ENCODE measurements around the gene NMNAT2.

NMNAT2 gene

GRCh38 chr1:183331091-183331742 is 87.0 kb downstream of the NMNAT2 start:
- TF ChIP-seq POLR2A (IDR thresholded peaks at IDR 0.05; ENCODE audit: extremely low read depth, insufficient read length) (no peak), MAX (IDR thresholded peaks at IDR 0.05; ENCODE audit: low read depth, low read length) (no peak), CTCF (IDR thresholded peaks at IDR 0.05; ENCODE audit: low read depth, low read length) (no peak)
- DNase-seq (ENCODE audit: low read depth) = no peak
- no peak overlapping the region for H3K4me3 ChIP-seq (ENCODE audit: low read depth, low read length)

GRCh38 chr1:183330335-183330734 is 87.8 kb downstream of the NMNAT2 start:
- no peak overlapping the region for H3K4me3 ChIP-seq (ENCODE audit: low read depth, low read length)
- no peak for DNase-seq (ENCODE audit: low read depth)
- no peak for TF ChIP-seq MAX (IDR thresholded peaks at IDR 0.05; ENCODE audit: low read depth, low read length)
- TF ChIP-seq MYC (IDR thresholded peaks at IDR 0.05; ENCODE audit: low read depth, low read length) = no peak
- TF ChIP-seq POLR2A (IDR thresholded peaks at IDR 0.05; ENCODE audit: extremely low read depth, insufficient read length) = no peak
- TF ChIP-seq CTCF (IDR thresholded peaks at IDR 0.05; ENCODE audit: low read depth, low read length) = no peak

GRCh38 chr1:183328371-183328770 is 89.8 kb downstream of the NMNAT2 start:
- H3K4me3 ChIP-seq (ENCODE audit: low read depth, low read length) = no peak overlapping the region
- no peak for TF ChIP-seq MYC (IDR thresholded peaks at IDR 0.05; ENCODE audit: low read depth, low read length)
- no peak for DNase-seq (ENCODE audit: low read depth)

- no peak for TF ChIP-seq POLR2A (IDR thresholded peaks at IDR 0.05; ENCODE audit: extremely low read depth, insufficient read length)
- no peak for TF ChIP-seq CTCF (IDR thresholded peaks at IDR 0.05; ENCODE audit: low read depth, low read length)
- no peak for TF ChIP-seq MYC (IDR thresholded peaks at IDR 0.05; ENCODE audit: low read depth, low read length)
- no peak for TF ChIP-seq MAX (IDR thresholded peaks at IDR 0.05; ENCODE audit: low read depth, low read length)
- no peak for DNase-seq (ENCODE audit: low read depth)
- H3K4me3 ChIP-seq (ENCODE audit: low read depth, low read length) = no peak overlapping the region
Observed at GRCh38 chr1:183327434-183328290, 90.5 kb downstream of the NMNAT2 start.

GRCh38 chr1:183323849-183324683 is 94.1 kb downstream of the NMNAT2 start:
- TF ChIP-seq MYC (IDR thresholded peaks at IDR 0.05; ENCODE audit: low read depth, low read length) (no peak), CTCF (IDR thresholded peaks at IDR 0.05; ENCODE audit: low read depth, low read length) (no peak), POLR2A (IDR thresholded peaks at IDR 0.05; ENCODE audit: extremely low read depth, insufficient read length) (no peak), MAX (IDR thresholded peaks at IDR 0.05; ENCODE audit: low read depth, low read length) (no peak)
- H3K4me3 ChIP-seq (ENCODE audit: low read depth, low read length) = no peak overlapping the region
- DNase-seq (ENCODE audit: low read depth) = no peak

GRCh38 chr1:183319606-183320005 is 98.6 kb downstream of the NMNAT2 start:
- H3K4me3 ChIP-seq (ENCODE audit: low read depth, low read length) = no peak overlapping the region
- no peak for DNase-seq (ENCODE audit: low read depth)
- TF ChIP-seq POLR2A (IDR thresholded peaks at IDR 0.05; ENCODE audit: extremely low read depth, insufficient read length) = no peak
- TF ChIP-seq MYC (IDR thresholded peaks at IDR 0.05; ENCODE audit: low read depth, low read length) = no peak
- TF ChIP-seq MAX (IDR thresholded peaks at IDR 0.05; ENCODE audit: low read depth, low read length) = no peak
- TF ChIP-seq CTCF (IDR thresholded peaks at IDR 0.05; ENCODE audit: low read depth, low read length) = no peak
